ENCODE measurements around the gene IBA57. TPM values are rescaled to one million over a fixed set of nuclear protein-coding genes. Genes with fewer than 3 reads are reported as not detected.

Gene IBA57
- total and polyA plus RNA-seq, 2 of the 8 experiments (the other 6 are each of a cell fraction or from before 2014, with no cell fraction given) = 2.6 to 5.9 TPM

GRCh38 chr1:228156941-228157728, 8.5 kb upstream of the IBA57 start (continued):
- no peak for TF ChIP-seq CBX8 (IDR thresholded peaks at IDR 0.05; ENCODE audit: borderline replicate concordance, low read depth, low read length)
- TF ChIP-seq HDAC6 (IDR thresholded peaks at IDR 0.05; ENCODE audit: low read depth, low read length) = no peak
- no peak for TF ChIP-seq CTBP2 (IDR thresholded peaks at IDR 0.05; ENCODE audit: borderline replicate concordance, insufficient read depth, insufficient read length, low read length)
